Activated T-helper 1 cell treated with Interleukin-2 at 50 U/mL for 16 hours (primary cell): ENCODE measurements around the gene PRR19.

Experiments used
- DNase-seq: peaks from one replicate; pipeline ENCODE4 v3.0.0-alpha.2; 2020; ENCODE audit warnings: low read depth

Gene PRR19

DNA sequence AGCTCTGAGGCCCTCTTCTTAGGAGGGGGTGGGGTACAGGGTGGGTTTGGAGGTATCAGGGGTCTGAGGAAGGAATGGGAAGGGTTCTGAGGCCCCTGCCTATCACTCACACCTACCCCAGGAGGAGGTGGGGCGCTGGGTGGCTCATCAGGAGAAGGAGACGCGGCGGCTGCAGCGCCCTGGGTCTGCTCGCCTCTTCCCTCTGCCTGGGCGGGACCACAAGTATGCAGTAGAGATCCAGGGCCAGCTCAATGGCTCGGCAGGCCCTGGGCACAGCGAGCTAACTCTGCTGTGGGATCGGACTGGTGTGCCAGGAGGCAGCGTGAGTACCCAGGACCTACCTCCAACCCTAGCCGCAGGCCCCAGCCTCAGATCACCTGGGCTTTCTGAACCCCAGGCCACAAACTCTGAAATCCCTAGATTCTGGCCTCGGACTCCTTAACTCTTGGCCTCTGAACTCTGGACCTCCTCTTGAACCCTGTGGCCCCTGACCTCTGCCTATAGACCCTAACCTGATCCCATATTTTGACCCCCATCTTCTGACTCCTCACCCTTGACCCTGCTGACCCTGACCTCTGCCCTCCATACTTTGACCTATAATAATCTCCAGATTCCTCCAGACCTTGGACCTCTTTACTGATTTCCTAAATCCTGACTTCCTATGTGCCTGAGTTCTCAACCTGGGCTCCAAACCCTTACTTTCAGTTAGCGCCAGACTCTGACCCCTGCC lies 47.6 kb downstream of the PRR19 start:
- DNase-seq, result no peak

DNA sequence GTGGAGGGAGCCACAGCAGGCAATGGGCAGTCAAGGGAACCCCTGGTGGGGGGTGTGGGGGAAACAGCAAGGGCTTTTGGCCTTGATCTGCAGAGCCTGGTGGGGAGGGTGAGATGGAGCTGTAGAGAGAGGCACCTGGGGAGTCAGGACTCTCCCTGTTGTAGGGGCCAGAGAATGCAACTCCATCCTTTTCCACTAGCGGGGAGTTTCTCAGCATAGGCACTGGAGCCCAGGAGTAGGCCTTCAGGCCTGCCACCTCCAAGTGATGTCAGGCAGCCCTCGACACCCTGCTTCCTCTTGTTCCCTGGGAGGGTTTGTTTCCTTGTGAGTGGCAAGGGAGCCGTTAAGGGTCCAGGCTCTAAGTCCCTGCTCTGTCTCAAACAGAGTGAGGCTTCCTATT lies 48.5 kb downstream of the PRR19 start:
- no peak for DNase-seq

DNA sequence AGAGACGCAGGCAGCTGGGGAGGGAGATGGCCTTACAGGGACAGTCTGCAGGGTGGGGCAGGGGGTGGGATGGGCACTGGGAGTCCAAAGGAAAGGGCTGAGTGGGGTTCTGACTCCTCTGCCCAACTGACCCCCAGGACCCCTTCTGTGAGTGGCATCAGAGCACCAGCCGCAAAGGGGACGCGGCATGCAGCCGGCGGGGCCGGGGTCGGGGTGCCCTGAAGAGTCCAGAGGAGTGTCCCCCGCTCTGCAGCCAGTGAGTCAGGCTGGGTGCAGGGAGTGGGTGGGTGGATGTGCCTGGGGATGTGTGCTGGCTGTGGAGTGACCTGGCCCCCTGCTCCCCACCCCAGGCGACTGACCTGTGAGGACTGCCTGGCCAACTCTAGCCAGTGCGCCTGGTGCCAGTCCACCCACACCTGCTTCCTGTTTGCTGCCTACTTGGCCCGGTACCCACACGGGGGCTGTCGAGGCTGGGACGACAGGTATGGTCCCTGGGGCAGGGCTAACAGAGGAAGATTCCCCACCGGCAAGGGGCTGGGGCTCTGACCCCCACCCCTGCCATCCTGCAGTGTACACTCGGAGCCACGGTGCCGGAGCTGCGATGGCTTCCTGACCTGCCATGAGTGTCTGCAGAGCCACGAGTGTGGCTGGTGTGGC lies 49.3 kb downstream of the PRR19 start:
- DNase-seq, result no peak

DNA sequence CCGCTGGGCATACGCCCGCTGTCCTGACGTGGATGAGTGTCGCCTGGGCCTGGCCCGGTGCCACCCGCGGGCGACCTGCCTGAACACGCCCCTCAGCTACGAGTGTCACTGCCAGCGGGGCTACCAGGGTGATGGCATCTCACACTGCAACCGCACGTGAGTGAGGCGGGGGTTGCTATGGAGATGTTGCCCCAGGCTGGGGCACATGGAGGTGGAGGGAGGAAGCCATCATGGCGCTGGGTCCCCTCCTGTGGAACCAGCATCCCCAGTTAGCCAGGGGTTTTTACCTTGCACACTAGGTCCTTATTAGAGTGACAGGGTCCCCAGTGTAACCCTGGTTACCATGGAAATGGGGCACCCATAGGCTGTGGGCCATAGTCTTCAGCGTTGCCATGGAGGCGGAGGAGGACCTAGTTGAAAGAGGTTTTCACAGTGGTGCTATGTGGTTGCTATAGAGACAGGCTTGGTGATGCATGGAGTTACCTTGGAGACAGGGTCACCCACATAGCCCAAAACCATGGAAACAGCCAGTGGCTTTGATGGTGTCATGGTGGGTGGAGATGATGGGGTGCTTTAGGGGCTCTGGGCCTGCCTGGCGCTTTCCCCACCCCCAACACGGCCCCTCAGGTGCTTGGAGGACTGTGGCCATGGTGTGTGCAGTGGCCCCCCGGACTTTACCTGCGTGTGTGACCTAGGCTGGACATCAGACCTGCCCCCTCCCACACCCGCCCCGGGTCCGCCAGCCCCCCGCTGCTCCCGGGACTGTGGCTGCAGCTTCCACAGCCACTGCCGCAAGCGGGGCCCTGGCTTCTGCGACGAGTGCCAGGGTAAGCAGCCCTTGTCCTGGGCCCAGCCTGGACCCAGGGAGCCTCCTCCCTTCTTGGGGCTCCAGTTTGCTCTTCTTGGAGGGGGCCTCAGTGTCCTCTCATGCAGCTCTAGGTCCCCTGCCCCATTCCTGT lies 50.6 kb downstream of the PRR19 start:
- DNase-seq, result no peak

DNA sequence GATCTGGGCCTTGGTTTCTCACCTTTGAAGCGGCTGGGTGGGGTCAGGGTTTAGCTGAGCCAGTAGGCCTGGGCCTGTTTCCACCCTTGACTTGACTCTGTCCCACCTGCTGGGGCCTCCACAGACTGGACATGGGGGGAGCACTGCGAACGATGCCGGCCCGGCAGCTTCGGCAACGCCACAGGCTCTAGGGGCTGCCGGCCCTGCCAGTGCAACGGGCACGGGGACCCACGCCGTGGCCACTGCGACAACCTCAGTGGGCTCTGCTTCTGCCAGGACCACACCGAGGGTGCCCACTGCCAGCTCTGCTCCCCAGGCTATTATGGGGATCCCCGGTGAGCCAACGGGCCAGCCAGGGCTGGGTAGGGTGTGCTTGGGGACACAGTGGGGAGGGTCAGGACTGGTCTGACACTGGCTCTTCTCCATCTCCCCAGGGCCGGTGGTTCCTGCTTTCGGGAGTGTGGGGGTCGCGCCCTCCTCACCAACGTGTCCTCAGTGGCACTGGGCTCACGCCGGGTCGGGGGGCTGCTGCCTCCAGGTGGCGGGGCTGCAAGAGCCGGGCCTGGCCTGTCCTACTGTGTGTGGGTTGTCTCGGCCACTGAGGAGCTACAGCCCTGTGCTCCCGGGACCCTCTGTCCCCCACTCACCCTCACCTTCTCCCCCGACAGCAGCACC lies 51.5 kb downstream of the PRR19 start:
- DNase-seq, result no peak

DNA sequence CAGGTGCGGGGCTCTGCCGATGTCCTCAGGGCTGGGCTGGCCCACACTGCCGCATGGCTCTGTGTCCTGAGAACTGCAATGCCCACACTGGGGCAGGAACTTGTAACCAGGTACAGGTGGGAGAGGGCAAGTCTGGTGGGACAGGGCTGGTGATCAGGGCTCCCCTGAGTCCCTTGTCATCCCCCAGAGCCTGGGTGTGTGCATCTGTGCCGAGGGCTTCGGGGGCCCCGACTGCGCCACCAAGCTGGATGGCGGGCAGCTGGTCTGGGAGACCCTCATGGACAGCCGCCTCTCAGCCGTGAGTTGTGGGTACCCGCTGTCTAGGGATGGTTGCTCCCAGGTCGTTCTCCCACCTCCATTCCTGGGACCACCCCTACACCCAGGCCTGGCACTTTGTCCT lies 54.0 kb downstream of the PRR19 start:
- DNase-seq, result no peak

DNA sequence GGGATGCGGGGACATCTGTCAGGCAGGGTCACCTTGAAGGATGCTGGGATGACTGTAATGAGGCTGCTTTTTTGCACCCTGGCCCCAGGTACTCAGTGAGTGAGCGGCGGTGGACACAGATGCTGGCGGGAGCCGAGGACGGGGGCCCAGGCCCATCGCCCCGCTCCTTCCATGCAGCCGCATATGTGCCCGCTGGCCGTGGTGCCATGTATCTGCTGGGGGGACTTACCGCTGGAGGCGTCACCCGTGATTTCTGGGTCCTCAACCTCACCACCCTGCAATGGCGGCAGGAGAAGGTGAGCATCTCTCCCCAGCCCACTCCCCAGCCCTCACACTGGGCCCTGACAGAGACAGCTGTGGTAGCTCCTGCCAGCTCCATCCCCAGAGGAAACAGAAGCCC lies 54.8 kb downstream of the PRR19 start:
- DNase-seq, result no peak

DNA sequence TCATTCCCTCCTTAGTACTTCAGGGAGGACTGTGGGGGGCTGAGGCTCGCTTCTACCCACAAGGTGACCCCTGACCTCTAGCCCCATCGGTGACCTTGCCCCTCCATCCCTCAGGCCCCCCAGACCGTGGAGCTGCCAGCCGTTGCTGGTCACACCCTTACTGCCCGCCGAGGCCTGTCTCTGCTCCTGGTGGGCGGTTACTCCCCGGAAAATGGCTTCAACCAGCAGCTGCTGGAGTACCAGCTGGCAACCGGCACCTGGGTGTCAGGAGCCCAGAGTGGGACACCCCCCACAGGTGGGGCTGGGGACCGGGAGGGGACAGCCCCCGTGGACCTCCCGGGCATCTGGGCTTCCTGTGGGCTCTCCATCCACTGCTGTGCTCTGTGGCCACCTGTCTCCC lies 55.4 kb downstream of the PRR19 start:
- no peak for DNase-seq
